PC-3 (cell line): ENCODE results near the gene VWA2. TPM values are rescaled to one million over a fixed set of nuclear protein-coding genes. Genes with fewer than 3 reads are reported as not detected.

ENCODE experiments used
- ATAC-seq: fragments of 200-7000 bp; cut with Tn5 transposase; 2 replicates; pipeline ENCODE4 v1.9.1; 2020; ENCODE audit warnings: mild to moderate bottlenecking, moderate library complexity
- BruUV-seq: library from RNA; stranded (reverse); fragments of 400-500 nt; replicated peaks from 2 replicates; lab custom pipeline; 2021; lab: Mats Ljungman, UMichigan
- CTCF ChIA-PET: fragments of 300-600 bp; sonication (Branson Sonifier 250); formaldehyde crosslinking; loops from one replicate; lab custom pipeline; 2022; ENCODE audit warnings: antibody characterized with exemption; lab: Charles Lee
- POLR2A ChIA-PET: fragments of 300-600 bp; sonication (Branson Sonifier 250); formaldehyde crosslinking; loops from one replicate; lab custom pipeline; 2022; ENCODE audit warnings: antibody characterized with exemption; ENCODE audit not compliant: unreplicated experiment; lab: Charles Lee
- DNase-seq: peaks from one replicate; pipeline ENCODE4 v3.0.0-alpha.2; 2015
- H2AFZ ChIP-seq: fragments of 300-600 bp; sonication (generic); 2 replicates; pipeline ENCODE4 v1.6.0; 2016; ENCODE audit warnings: antibody characterized with exemption, low read length
- H3F3A ChIP-seq: fragments of 300-600 bp; sonication (generic); one replicate; pipeline ENCODE4 v1.6.0; 2017; ENCODE audit warnings: antibody characterized with exemption, low read length, control low read depth, mild to moderate bottlenecking; ENCODE audit not compliant: unreplicated experiment
- H3K27ac ChIP-seq: fragments of 300-600 bp; sonication (generic); 2 replicates; pipeline ENCODE4 v1.5.1; 2016; ENCODE audit warnings: mild to moderate bottlenecking, low read length
- H3K27me3 ChIP-seq: fragments of 300-600 bp; sonication (generic); 2 replicates; pipeline ENCODE4 v1.6.1; 2016; ENCODE audit warnings: low read length, mixed read lengths
- H3K36me3 ChIP-seq: fragments of 300-600 bp; sonication (generic); 2 replicates; pipeline ENCODE4 v1.6.1; 2016; ENCODE audit warnings: low read depth, mixed run types, low read length, mixed read lengths
- H3K4me1 ChIP-seq: fragments of 300-600 bp; sonication (generic); 2 replicates; pipeline ENCODE4 v1.5.1; 2016; ENCODE audit warnings: low read length; ENCODE audit not compliant: insufficient read depth
- H3K4me2 ChIP-seq: fragments of 300-600 bp; sonication (generic); 2 replicates; pipeline ENCODE4 v1.6.0; 2016; ENCODE audit warnings: low read length
- H3K4me3 ChIP-seq: fragments of 300-600 bp; sonication (generic); 2 replicates; pipeline ENCODE4 v1.5.1; 2016; ENCODE audit warnings: mild to moderate bottlenecking, low read length, mixed read lengths
- H3K79me2 ChIP-seq: fragments of 300-600 bp; sonication (generic); 2 replicates; pipeline ENCODE4 v1.6.1; 2017; ENCODE audit warnings: low read length, mixed read lengths
- H3K9ac ChIP-seq: fragments of 300-600 bp; sonication (generic); 2 replicates; pipeline ENCODE4 v1.6.0; 2016; ENCODE audit warnings: mild to moderate bottlenecking, low read length
- H3K9me2 ChIP-seq: fragments of 300-600 bp; sonication (generic); replicated peaks from 2 replicates; pipeline ENCODE4 v1.6.1; 2016; ENCODE audit warnings: mixed run types, low read length, mixed read lengths
- H3K9me3 ChIP-seq: fragments of 300-600 bp; sonication (generic); 2 replicates; pipeline ENCODE4 v1.6.1; 2016; ENCODE audit warnings: low read length, mixed read lengths
- H4K20me1 ChIP-seq: fragments of 300-600 bp; sonication (generic); 2 replicates; pipeline ENCODE4 v1.6.1; 2016; ENCODE audit warnings: low read length, mixed read lengths
- CTCF ChIP-seq: fragments of 300-600 bp; sonication (generic); conservative IDR thresholded peaks from 2 replicates; pipeline ENCODE4 v1.5.1; 2017; ENCODE audit warnings: antibody characterized with exemption, low read depth, mild to moderate bottlenecking, low read length
- EZH2 ChIP-seq: fragments of 300-600 bp; sonication (generic); IDR thresholded peaks from one replicate; pipeline ENCODE4 v1.6.1; 2017; ENCODE audit warnings: antibody characterized with exemption, mild to moderate bottlenecking, low read length; ENCODE audit not compliant: unreplicated experiment
- EZH2phosphoT487 ChIP-seq: fragments of 300-600 bp; sonication (generic); IDR thresholded peaks from 2 replicates; pipeline ENCODE4 v1.6.1; 2018; ENCODE audit warnings: mild to moderate bottlenecking, antibody characterized with exemption, low read length, borderline replicate concordance
- intact Hi-C: fragments of 100-400 bp; cut with micrococcal nuclease; formaldehyde crosslinking; loops from 2 replicates; pipeline ENCODE4 v1.9.0; 2023
- total RNA-seq: library from RNA; depleted of rRNA; stranded (reverse); fragments of >200 nt; gene quantifications from 2 replicates; pipeline ENCODE4 v1.2.3, GENCODE V29; 2014

The VWA2 gene
- total RNA-seq, 1 experiment from 2014 or later, result not detected

GRCh38 chr10:114246679-114247305, 7.7 kb downstream of the VWA2 start:
- ChIA-PET CTCF (no interaction called here), POLR2A (no interaction called here)
- H3K36me3 ChIP-seq, result no peaks in the 10 kb centered on the region
- no TSS peak for BruUV-seq
- no peaks in the 10 kb centered on the region for H3K9me3 ChIP-seq
- no peak overlapping the region for H3K9ac ChIP-seq
- H3K9me2 ChIP-seq, result no peaks in the 10 kb centered on the region
- H3K4me2 ChIP-seq, result no peak overlapping the region
- H3K27ac ChIP-seq, result no peak overlapping the region
- no peaks in the 10 kb centered on the region for H3K79me2 ChIP-seq
- peaks cover 11% of the 10 kb centered on the region; the same call in 1 of the 2 replicates for H3K4me1 ChIP-seq
- H2AFZ ChIP-seq, result no peak overlapping the region
- TF ChIP-seq EZH2 (no peak), CTCF (no peak), EZH2phosphoT487 (no peak)
- intact Hi-C loops, result no loop called here
- H4K20me1 ChIP-seq, result no peaks in the 10 kb centered on the region
- ATAC-seq, result no peak; the same call in 1 of the 2 replicates
- H3F3A ChIP-seq, result no peaks in the 10 kb centered on the region
- peak; percentile 32 for DNase-seq
- peaks cover 20% of the 10 kb centered on the region for H3K27me3 ChIP-seq
- H3K4me3 ChIP-seq, result no peak overlapping the region

DNA sequence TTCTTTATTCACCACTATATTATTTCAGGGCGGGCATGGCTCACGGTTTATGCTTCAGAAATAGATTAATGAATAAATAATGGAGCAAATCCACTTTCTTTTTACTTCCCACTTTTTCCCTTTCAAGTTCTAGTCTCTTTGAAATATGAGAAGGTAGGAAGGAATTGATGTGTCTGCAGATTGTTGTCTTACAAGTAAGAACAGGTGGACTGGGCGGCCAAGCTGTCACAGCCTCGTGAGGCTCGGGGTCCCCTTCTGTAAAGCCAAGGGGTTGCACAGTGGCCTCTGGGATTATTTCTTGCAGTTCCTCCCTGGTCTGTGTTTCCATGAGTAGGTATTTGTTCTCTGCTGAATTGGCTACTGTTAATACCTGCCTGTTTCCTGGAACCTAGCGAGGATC, 11.2 kb downstream of the VWA2 start:
- DNase-seq (no peak), ATAC-seq (no peak)
- ChIA-PET POLR2A (no interaction called here), CTCF (no interaction called here)
- BruUV-seq, result no TSS peak
- Histone ChIP-seq H3K4me2 (no peak overlapping the region), H3K9ac (no peak overlapping the region), H3K4me3 (no peak overlapping the region), H2AFZ (no peak overlapping the region), H3K9me3 (no peaks in the 10 kb centered on the region), H3K36me3 (no peaks in the 10 kb centered on the region), H3K79me2 (no peaks in the 10 kb centered on the region), H3K4me1 (peaks cover 6% of the 10 kb centered on the region; the same call in 1 of the 2 replicates), H3K9me2 (no peaks in the 10 kb centered on the region), H3K27ac (no peak overlapping the region), H3K27me3 (no peaks in the 10 kb centered on the region), H4K20me1 (no peaks in the 10 kb centered on the region), H3F3A (no peaks in the 10 kb centered on the region)
- intact Hi-C loops, result no loop called here
- TF ChIP-seq CTCF, result no peak

- no TSS peak for BruUV-seq
- Histone ChIP-seq H4K20me1 (no peaks in the 10 kb centered on the region), H3K9ac (no peak overlapping the region), H2AFZ (no peak overlapping the region), H3K9me3 (no peaks in the 10 kb centered on the region), H3K27me3 (no peaks in the 10 kb centered on the region), H3K4me2 (no peak overlapping the region), H3K4me3 (no peak overlapping the region), H3K36me3 (no peaks in the 10 kb centered on the region), H3K27ac (no peak overlapping the region), H3K79me2 (no peaks in the 10 kb centered on the region), H3K9me2 (no peaks in the 10 kb centered on the region), H3K4me1 (0 out of 2 replicates have a peak, but pooled peaks cover 1% of the 10 kb centered on the region), H3F3A (no peaks in the 10 kb centered on the region)
- DNase-seq, result no peak
- CTCF ChIA-PET, result no interaction called here
- TF ChIP-seq EZH2phosphoT487 (no peak), EZH2 (no peak), CTCF (no peak)
- intact Hi-C loops, result no loop called here
- POLR2A ChIA-PET, result interaction anchor here (0.5 kb wide), 1 partner anchor 14 kb away, joined by 4 read pairs; no protein-coding TSS in a partner anchor
- ATAC-seq, result no peak
These were observed 11.7 kb downstream of the VWA2 start for GRCh38 chr10:114250716-114251115.
